Stimulated activated naive CD8-positive, alpha-beta T cell treated with anti-CD3 and anti-CD28 coated beads, Interleukin-15, Interleukin-2, amounts not matched to agents 100 U/mL and 50 U/mL, for 24 hours (primary cell): Measurements from ENCODE around the gene FBLIM1.

Experiments used
- ATAC-seq: fragments of 150-1000 bp; cut with Tn5 transposase; one replicate; pipeline ENCODE4 v1.10.0; 2021
- DNase-seq: peaks from one replicate; pipeline ENCODE4 v3.0.0; 2021

Gene FBLIM1

GRCh38 chr1:15758343-15758931 is at the start of gene FBLIM1:
Gene FBLIM1, plus strand, starts transcription at chr1:15758795. Its CDS starts 6,189 bp downstream, at chr1:15764984.
- ATAC-seq = peak; percentile 17

GRCh38 chr1:15709226-15709625 is 49.4 kb upstream of the FBLIM1 start:
- ATAC-seq (no peak), DNase-seq (no peak)

More at GRCh38 chr1:15758343-15758931, at the start of gene FBLIM1:
- DNase-seq = no peak

DNA sequence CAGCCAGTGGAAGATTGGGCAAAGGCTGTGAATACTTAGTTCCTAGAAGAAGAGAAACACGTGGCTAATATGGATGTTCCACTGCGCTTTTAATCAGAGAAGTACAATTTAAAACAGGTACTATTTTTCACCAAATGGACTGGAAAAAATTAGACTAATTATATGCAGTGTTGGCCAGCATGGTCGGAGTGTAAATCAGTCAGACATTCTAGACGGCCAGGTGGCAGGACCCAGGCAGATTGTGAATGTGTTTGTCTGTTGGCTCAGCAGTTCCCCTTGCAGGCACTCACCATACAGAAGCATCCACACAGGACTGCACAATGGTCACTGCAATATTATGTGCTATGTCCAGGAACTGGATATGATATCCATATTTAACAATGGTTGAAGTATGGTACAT is 46.4 kb upstream of the FBLIM1 start:
- DNase-seq (no peak), ATAC-seq (peak; percentile 52)

GRCh38 chr1:15714406-15715136 is 44.0 kb upstream of the FBLIM1 start:
- no peak for ATAC-seq
- no peak for DNase-seq

DNA sequence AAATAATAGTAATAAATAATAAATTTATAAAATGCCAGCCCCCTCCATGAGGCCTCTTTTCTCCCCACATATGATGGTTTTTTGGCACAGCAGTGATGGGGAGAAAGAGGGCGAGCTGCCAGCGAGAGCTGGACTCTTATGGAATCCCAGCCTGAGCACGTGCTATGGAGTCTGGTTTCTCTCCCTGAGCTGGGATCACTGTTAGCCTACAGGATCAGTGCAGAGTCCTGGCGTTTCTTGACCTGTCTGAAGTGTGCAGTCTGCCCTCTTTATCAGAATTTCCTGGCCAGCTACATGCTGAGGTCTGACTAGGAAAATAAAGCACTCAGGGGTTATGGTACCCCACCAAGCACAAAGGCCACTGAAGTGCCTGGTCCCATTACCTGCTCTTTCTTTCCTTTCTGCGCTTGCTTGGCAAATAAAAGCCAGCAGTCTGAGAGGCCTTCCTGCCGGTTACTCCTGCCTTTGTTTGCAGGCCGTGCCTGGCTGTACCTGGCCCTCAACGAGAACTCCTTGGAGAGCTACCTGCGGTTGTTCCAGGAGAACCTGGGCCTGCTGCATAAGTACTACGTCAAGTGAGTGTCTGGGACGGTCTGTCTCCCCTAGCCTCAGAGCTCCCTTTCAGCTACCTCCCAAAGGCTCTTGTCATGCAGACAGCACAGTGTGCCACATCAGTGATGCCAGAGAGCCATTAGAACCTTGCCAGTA is 41.0 kb upstream of the FBLIM1 start:
- no peak for DNase-seq
- ATAC-seq = no peak

DNA sequence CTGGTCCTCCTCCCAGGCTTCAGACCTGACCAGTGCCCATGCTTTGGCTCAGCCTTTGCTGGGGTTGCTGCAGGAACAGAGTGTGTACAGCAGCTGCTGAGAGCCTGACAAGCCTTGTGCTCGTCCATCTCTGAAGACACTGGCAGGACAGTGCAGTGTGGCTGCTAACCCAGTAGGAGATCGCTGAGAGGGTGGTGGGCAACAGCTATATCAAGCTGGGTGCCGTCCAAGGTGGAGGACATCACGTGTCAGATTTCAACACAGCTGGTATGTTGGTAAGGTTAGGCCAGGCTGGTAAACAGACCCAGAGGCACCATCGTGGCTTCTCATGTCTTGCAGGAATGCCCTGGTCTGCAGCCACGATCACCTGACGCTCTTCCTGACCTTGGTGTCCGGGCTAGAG is 40.4 kb upstream of the FBLIM1 start:
- DNase-seq = no peak

DNA sequence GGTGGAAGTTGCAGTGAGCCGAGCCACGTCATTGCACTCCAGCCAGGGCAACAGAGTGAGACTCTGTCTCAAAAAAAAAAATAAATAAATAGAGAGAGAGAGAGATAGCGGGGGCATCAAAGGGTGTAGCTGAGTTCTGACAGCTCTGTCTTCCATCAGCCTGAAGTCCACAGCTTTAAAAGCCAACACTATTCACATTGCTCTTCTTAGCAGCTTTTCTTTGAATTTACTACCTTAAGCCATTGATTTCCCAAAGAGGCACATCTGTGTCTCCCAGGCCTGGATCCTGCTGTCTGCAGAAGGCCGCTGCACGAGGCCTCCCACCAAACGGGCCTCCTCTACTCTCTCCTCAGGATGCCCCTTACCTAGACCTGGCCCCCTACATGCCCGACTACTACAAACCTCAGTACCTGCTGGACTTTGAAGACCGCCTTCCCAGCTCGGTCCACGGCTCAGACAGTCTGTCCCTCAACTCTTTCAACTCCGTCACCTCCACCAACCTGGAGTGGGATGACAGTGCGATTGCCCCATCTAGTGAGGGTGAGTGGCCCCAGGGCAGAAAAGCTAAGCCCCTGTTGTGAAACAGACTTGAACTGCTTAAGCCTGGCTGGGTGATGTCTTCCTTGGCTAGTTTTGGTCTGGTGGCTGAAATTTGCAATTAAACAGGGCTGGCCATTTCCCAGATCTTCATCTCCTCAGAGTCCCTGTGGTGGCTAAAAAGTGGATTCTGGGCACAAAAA is 39.0 kb upstream of the FBLIM1 start:
- ATAC-seq = no peak
- no peak for DNase-seq

More for the DNA sequence above, 40.4 kb upstream of the FBLIM1 start:
- no peak for ATAC-seq

- DNase-seq (no peak), ATAC-seq (no peak)
Measured at GRCh38 chr1:15720861-15721260, 37.7 kb upstream of the FBLIM1 start.

DNA sequence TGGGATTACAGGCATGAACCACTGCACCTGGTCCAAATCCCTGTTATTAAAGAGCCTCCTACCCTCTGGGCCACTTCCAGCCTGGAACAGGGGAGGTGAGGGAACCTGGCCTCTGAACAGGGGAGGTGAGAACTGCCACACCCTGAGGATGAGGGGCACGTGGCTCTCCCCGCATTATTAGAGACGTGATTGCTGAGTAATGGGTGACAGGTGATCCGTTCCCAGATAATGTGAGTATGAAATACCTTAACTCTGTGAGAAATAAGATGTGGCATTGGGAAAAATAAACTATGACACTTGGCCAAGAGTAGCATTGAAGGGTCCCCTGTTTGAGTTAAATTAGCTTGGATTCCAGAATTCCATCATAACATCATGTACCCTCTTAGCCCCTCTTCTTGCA is 36.2 kb upstream of the FBLIM1 start:
- ATAC-seq (no peak), DNase-seq (no peak)

- ATAC-seq = no peak
Measured at GRCh38 chr1:15722836-15723532, 35.6 kb upstream of the FBLIM1 start.

GRCh38 chr1:15723631-15724246 is 34.9 kb upstream of the FBLIM1 start:
- no peak for DNase-seq
- ATAC-seq = no peak

More at GRCh38 chr1:15722836-15723532, 35.6 kb upstream of the FBLIM1 start:
- no peak for DNase-seq

GRCh38 chr1:15724949-15725880 is 33.4 kb upstream of the FBLIM1 start:
- ATAC-seq (no peak), DNase-seq (no peak)

DNA sequence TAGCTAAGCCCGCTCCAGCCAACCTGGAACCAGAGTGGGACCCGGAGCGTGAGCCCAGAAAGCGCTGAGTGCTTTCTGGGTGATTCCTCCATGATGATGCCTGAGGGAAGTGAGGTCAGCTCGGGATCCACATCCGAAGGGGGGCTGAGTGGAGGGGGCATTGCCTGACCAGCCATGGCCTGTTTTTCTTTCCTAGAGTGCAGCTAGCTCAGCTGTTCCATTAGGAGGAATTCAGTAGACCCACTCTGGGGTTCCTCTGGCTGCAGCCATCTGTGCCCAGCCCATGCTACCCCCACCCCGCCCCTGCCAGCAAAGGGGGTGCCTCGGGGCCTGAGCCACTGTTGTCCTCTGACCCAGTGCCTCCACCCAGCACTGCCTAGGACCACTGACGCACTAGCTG is 32.1 kb upstream of the FBLIM1 start:
- ATAC-seq = no peak
- no peak for DNase-seq

DNA sequence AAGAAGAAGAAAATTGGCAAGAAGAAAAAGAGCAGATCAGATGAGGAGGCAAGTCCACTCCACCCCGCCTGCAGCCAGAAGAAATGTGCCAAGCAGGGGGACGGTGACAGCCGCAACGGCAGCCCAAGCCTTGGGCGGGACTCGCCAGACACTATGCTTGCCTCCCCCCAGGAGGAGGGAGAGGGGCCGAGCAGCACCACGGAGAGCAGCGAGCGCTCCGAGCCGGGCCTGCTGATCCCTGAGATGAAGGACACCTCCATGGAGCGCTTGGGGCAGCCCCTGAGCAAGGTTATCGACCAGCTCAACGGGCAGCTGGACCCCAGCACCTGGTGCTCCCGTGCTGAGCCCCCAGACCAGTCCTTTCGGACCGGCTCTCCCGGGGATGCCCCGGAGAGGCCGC is 31.6 kb upstream of the FBLIM1 start:
- no peak for DNase-seq
- ATAC-seq = no peak

DNA sequence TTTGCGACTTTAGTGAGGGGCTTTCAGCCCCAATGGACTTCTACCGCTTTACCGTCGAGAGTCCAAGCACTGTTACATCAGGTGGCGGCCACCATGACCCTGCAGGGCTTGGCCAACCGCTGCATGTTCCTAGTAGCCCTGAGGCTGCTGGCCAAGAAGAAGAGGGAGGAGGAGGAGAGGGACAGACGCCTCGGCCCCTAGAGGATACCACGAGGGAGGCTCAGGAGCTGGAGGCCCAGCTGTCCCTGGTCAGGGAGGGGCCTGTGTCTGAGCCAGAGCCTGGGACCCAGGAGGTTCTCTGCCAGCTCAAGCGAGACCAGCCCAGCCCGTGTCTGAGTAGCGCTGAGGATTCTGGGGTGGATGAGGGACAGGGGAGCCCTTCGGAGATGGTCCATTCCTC is 31.2 kb upstream of the FBLIM1 start:
- no peak for DNase-seq
- no peak for ATAC-seq

- DNase-seq = no peak
- ATAC-seq = no peak
Measured at GRCh38 chr1:15727866-15728534, 30.6 kb upstream of the FBLIM1 start.

DNA sequence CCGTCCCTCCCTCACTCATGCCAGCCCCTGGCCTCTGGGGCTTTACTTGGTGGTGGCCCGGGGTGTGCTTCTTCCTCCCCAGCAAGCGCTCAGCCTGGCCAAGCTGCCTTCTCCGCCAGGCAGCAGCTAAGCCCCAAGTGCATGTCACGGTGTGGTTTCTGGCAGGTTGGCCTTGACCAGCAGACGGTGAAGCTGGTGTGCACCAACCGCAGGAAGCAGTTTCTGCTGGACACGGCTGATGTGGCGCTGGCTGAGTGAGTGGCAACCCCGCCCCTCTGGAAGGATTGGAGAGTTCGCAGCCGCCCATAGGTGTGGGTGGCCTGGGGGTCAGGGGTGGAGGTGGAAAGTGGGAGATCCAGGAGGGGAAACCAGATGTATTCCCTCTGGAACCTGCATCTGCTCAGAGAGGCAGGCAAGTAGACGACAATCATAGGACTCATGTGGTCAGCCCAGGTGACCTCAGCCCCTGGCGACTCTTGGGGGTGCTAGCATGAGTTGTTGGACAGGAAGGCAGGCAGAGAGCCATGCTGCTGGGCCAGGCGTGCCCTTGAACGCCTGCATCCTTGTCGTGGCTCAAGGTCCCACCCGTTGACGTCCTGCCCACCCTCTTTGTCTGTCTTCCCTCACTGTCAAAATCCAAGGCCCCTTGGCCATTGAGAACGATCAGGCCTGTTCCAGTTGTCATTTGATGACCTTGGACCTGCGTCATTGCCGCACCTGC is 29.5 kb upstream of the FBLIM1 start:
- DNase-seq (no peak), ATAC-seq (no peak)

- no peak for DNase-seq
- ATAC-seq = no peak
Measured at GRCh38 chr1:15730423-15730822, 28.2 kb upstream of the FBLIM1 start.

DNA sequence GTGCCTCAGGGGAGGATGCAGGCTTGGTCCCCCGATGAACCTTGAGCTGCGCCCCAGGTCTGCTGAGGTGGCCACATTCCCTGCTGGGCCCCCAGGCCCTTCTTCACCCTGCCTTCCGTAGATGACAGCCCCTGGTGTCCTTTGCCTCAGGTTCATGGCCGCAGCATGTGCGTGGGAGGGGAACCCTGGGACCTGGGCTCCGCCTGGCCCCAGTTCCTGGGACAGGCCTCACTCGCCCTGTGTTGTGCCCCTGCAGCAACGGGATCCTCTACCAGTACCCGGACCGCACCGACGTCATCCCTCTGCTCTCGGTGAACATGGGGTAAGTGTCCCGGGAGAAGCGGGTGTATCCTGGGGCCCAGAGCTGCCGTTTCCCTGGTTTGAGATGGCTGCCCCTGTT is 27.7 kb upstream of the FBLIM1 start:
- ATAC-seq (no peak), DNase-seq (no peak)
